H7 (cell line): Measurements from ENCODE around the gene ANAPC15. TPM values are rescaled to one million over a fixed set of nuclear protein-coding genes. Genes with fewer than 3 reads are reported as not detected.

Experiments used
- DNase-seq: peaks from one replicate; pipeline ENCODE4 v3.0.0; 2012
- H3K27me3 ChIP-seq: 2 replicates; pipeline ENCODE4 v1.6.0; 2011; ENCODE audit warnings: mild to moderate bottlenecking, low read length; ENCODE audit not compliant: control insufficient read depth, insufficient read depth
- H3K36me3 ChIP-seq: replicated peaks from 2 replicates; pipeline ENCODE4 v1.5.1; 2011; ENCODE audit warnings: low read length; ENCODE audit not compliant: control insufficient read depth, insufficient read depth
- H3K4me3 ChIP-seq: 2 replicates; pipeline ENCODE4 v1.5.1; 2011; ENCODE audit warnings: low read depth, mild to moderate bottlenecking, control low read depth, low read length, moderate library complexity; ENCODE audit not compliant: insufficient read depth
- total RNA-seq: library from RNA; depleted of rRNA; stranded (reverse); fragments of >200 nt; shearing (Covaris generic); gene quantifications from 2 replicates; pipeline ENCODE4 v1.2.3, GENCODE V29; 2014; rRNA removed

Gene ANAPC15
- total RNA-seq, 1 experiment from 2014 or later: 62.6 TPM

DNA sequence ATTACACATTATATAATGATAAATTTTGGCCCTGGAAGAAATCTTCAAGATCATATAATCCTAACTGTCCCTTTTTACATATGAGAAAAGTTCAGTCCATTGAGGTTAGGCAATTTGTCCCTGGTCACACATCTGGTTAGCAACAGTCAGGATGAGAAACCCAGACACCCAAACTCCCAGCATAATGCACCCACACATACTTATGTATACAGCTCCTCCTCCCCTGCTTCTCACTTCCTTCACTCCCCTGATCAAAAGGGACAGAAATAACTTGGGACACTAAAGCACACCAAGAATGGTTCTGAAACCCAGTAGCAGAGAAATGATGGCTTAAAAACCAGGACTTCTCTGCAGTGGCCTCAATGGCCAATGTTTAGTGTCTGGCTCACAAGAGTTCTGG lies 43.3 kb downstream of the ANAPC15 start:
- H3K27me3 ChIP-seq: no peaks in the 10 kb centered on the region
- no peak for DNase-seq
- H3K4me3 ChIP-seq: no peak overlapping the region

DNA sequence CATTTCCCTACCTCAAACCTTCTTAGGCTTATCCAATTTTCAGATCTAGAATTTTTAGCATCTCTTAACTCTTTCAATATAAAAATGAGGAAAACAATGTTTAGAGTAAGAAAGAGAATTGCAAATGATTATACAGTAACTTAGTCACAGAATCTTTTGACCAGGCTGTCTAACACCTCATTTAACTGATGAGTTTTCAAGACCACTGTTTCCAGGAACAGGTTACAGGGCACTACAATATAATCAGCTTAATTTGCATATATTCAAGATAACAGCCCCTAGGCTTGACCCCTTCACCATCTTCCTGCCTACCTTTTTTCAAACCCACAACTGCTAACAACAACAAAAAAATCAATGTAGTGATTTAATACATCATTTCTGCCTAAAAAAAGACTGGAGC lies 44.8 kb downstream of the ANAPC15 start:
- no peak for DNase-seq

More for the DNA sequence above, 43.3 kb downstream of the ANAPC15 start:
- H3K36me3 ChIP-seq: no peaks in the 10 kb centered on the region; the same call in none of the 2 replicates

DNA sequence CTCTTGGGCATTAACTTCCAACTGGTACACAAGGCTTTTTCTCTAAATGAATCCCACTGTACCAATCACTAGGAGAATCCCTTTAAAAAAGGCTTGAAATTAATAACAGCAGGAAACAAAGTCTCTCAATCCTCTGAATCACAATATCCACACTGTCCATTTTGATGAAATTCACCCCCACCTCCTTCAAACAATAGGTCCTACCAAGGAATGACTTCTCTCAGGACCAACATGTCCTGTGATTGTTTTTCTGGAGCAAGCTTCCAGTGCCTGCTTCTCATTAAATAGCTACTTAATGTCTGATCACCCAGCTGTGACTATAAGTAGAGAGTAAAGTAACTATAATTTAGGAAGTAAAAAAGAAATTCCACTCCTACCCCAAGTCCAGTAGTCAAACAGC lies 45.2 kb downstream of the ANAPC15 start:
- no peaks in the 10 kb centered on the region; the same call in none of the 2 replicates for H3K36me3 ChIP-seq
- H3K27me3 ChIP-seq: no peaks in the 10 kb centered on the region
- no peak overlapping the region for H3K4me3 ChIP-seq
- DNase-seq: no peak

More for the DNA sequence above, 44.8 kb downstream of the ANAPC15 start:
- Histone ChIP-seq H3K27me3 (no peaks in the 10 kb centered on the region), H3K36me3 (no peaks in the 10 kb centered on the region; the same call in none of the 2 replicates), H3K4me3 (no peak overlapping the region)

DNA sequence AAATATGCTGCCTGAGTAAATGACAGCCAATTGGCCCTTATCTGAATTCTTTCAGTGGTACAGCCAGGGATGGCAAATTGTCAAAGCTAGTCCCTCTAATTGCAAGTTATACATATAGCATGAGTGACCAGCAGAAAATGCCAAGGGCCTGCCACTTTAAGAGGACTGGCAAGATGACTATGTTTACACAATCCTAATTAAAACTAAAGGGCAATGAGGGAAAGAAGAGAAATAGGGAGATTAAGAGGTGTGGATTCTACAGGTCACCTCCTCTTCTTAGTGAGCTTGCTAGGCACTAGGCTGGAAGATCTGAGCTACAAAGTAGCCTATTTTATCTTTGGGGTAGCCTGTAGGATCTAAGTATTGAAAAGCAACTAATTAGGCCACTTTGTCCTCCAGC lies 45.6 kb downstream of the ANAPC15 start:
- no peak for DNase-seq

DNA sequence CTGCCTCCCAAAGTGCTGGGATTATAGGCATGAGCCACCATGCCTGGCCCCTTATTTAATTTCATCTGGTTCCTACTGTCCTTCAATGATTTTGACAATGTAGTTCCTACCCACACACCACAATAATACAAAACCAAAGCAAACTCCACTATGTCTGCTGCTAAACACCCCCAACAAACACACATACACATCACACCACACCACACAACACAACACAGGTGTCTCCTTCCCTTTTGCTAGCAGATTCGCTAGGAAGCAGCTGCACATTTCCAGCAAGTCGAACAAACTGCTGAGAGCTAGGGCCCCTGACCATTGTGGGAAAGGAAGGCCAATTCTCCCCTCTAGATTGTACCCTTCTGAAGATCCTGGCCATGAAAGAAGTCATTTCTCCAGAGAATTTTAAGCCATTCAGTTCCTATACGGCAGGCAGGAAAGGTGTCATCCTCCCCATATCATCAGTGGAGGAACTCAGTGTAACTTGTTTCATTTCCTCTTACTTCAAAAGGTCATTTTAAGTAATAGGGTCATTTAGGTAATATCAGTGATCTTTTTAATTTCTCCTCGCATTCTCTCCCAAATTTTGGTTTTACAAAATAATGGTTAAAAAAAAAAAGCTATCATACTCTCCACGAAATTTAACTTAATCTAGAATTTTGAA lies 50.6 kb downstream of the ANAPC15 start:
- Histone ChIP-seq H3K36me3 (no peaks in the 10 kb centered on the region; the same call in 1 of the 2 replicates), H3K27me3 (no peaks in the 10 kb centered on the region), H3K4me3 (no peak overlapping the region)
- no peak for DNase-seq

More for the DNA sequence above, 45.6 kb downstream of the ANAPC15 start:
- H3K36me3 ChIP-seq: no peaks in the 10 kb centered on the region; the same call in none of the 2 replicates
- H3K27me3 ChIP-seq: no peaks in the 10 kb centered on the region
- H3K4me3 ChIP-seq: no peak overlapping the region

Other genes with a start within 250 kb of the ANAPC15 start
- not detected in 2 replicates for gene DEFB131B, start 234.2 kb downstream of the ANAPC15 start, total RNA-seq
- 4.2 and 7.6 TPM in 2 replicates for gene XNDC1N, start 184.1 kb downstream of the ANAPC15 start, total RNA-seq
- gene RNF121, start 183.6 kb downstream of the ANAPC15 start, total RNA-seq: 18.7 and 22.7 TPM in 2 replicates
- 3.1 and 4.5 TPM in 2 replicates for gene IL18BP, start 113.8 kb downstream of the ANAPC15 start, total RNA-seq
- gene NUMA1, start 32.2 kb downstream of the ANAPC15 start, total RNA-seq: 97.5 and 125 TPM in 2 replicates
- gene LRRC51, start 31.8 kb downstream of the ANAPC15 start, total RNA-seq: 4.2 and 6.7 TPM in 2 replicates
- 97.8 and 114 TPM in 2 replicates for gene LAMTOR1, start 9.4 kb downstream of the ANAPC15 start, total RNA-seq
- gene TOMT, start 6.8 kb downstream of the ANAPC15 start, total RNA-seq: 0.14 TPM in 1 of 2 replicates, not detected in the other
- not detected in 2 replicates for gene FOLR3, start 23.0 kb upstream of the ANAPC15 start, total RNA-seq
- 0.41 and 1.3 TPM in 2 replicates for gene FOLR1, start 79.4 kb upstream of the ANAPC15 start, total RNA-seq
- not detected in 2 replicates for gene FOLR2, start 104.1 kb upstream of the ANAPC15 start, total RNA-seq
- 98.6 and 109 TPM in 2 replicates for gene INPPL1, start 112.1 kb upstream of the ANAPC15 start, total RNA-seq
- 2.5 and 2.8 TPM in 2 replicates for gene PHOX2A, start 131.5 kb upstream of the ANAPC15 start, total RNA-seq